ENCODE results near the gene CRELD2.
A peak's percentile ranks its signal among the peaks of the same experiment; 100 is the strongest.

Gene CRELD2

GRCh38 chr22:49973018-49973961 is 54.9 kb downstream of the CRELD2 start:
- H3K4me3 ChIP-seq (ENCODE audit: low read depth, low read length): no peak overlapping the region; the same call in 1 of the 2 replicates
- DNase-seq (ENCODE audit: low read depth): no peak
- no peak for TF ChIP-seq CTCF (IDR thresholded peaks at IDR 0.05; ENCODE audit: low read depth, low read length, missing control alignments)

- no peak overlapping the region; the same call in 1 of the 2 replicates for H3K4me3 ChIP-seq (ENCODE audit: low read depth, low read length)
- TF ChIP-seq CTCF (IDR thresholded peaks at IDR 0.05; ENCODE audit: low read depth, low read length, missing control alignments): no peak
- DNase-seq (ENCODE audit: low read depth): no peak
Measured at GRCh38 chr22:49975543-49976389, 57.3 kb downstream of the CRELD2 start.

GRCh38 chr22:49976439-49977175 is 58.2 kb downstream of the CRELD2 start:
- DNase-seq (ENCODE audit: low read depth): peak; percentile 68
- no peak for TF ChIP-seq CTCF (IDR thresholded peaks at IDR 0.05; ENCODE audit: low read depth, low read length, missing control alignments)
- H3K4me3 ChIP-seq (ENCODE audit: low read depth, low read length): no peak overlapping the region

Measured in GM12864 (cell line).